ENCODE data around the gene PPIB.
A peak's percentile ranks its signal among the peaks of the same experiment; 100 is the strongest.

PPIB gene

DNA sequence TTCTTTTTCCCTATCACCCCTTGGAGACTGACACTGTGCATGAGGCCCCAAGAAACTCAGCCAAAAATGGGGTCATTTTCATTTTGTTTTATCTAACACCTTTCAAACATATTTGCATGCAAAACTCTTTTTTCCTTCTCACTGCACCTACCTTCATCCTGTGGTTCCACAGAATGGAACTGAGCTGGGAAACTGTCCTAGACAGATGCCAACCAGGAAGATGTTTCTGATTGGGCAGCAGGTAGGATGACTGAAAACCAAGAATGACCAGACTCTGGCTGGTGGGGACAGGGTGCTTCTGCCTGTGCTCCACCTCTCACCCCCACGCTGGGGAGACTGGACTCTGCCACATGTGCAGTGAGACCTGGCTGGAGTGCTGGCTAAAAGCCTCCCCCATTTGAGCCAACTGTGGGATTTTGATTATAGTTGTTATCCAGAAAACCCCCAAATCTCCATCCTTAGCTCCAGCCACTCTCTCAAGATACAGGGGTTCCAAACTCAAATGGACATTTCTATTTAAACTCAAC, 5.2 kb downstream of the PPIB start:
- DNase-seq, result no peak

DNA sequence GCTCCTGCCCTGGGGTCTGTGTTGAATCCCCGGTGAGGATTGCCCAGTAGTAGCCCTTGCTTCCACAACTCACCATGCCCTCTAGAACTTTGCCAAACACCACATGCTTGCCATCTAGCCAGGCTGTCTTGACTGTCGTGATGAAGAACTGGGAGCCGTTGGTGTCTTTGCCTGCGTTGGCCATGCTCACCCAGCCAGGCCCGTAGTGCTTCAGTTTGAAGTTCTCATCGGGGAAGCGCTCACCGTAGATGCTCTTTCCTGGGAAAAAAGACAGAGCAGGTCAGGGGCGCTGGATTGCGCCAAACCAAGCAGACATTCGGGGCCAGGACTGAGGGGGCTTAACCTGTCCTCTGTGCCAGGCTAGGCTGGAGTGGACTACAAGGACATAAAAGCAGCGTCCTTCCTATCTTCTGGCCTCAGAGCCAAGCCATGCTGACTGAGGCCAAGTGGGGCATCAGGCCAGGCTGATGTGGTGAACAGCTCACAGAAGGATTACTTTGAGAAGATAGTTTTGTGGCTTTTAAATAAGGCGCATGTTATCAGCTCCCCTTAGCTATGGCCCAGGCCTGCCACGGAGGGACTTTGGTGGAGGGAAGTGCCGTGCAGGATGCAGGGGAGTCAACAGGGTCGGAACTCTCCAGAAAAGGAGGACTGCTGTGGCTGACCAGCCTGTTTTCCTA, 6.0 kb downstream of the PPIB start:
- DNase-seq, result no peak

GRCh38 chr15:64155802-64156651, 6.8 kb downstream of the PPIB start:
- DNase-seq, result no peak

- DNase-seq, result peak; percentile 81 to 92
Measured at GRCh38 chr15:64153480-64154367, 9.1 kb downstream of the PPIB start.

DNA sequence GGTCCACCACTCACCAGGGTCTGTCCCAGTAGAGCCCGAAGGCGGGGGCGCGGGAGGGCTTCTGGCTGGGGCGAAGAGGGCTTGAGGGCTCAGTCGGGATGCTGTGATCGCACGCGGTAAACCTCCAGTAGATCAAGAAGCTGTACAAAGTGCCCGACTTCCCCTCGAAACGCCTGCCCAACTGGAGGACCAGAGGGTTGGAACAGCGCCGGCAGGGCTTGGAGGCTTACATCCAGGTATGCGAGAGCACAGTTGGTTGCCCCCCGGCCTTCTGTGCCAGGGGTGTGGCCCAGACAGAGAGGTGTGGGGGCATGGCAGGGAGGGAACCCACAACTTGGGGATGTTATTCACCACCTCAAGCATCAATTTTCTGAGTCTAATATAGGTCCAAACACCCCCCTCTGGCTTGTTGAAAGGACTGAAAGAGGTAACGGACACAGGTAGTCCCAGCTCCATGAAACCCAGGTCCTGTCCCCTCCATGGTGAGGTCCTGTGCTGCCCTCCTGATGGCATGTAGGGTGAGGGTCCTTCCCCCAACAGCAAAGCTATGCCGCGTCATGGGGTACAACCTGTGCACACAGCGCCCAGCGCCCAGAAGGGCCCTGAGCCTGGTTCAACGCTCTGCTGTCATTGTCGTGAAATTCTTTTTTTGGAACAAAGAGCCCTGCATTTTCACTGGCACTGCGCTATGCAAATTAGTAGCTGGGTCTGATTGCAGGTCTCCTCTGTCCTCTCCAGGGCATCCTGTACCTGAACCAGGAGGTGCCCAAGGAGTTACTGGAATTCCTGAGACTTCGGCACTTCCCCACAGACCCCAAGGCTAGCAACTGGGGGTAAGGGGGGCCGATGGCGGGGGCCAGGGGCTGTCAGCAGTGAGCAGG, 10.1 kb downstream of the PPIB start:
- DNase-seq, result peak in 1 of 2 donors; percentile 34

- no peak for DNase-seq
Measured at GRCh38 chr15:64151727-64152506, 10.9 kb downstream of the PPIB start, which contains the start of gene SNX22. Gene SNX22 (plus strand): TSS chr15:64151731. CDS start chr15:64151776, 45 bp downstream.

- peak in 1 of 2 donors; percentile 30 for DNase-seq
Measured at GRCh38 chr15:64149893-64150578, 12.8 kb downstream of the PPIB start.

GRCh38 chr15:64149424-64149823, 13.4 kb downstream of the PPIB start:
- DNase-seq, result no peak

- DNase-seq, result no peak
Measured at GRCh38 chr15:64148581-64148980, 14.2 kb downstream of the PPIB start.

DNA sequence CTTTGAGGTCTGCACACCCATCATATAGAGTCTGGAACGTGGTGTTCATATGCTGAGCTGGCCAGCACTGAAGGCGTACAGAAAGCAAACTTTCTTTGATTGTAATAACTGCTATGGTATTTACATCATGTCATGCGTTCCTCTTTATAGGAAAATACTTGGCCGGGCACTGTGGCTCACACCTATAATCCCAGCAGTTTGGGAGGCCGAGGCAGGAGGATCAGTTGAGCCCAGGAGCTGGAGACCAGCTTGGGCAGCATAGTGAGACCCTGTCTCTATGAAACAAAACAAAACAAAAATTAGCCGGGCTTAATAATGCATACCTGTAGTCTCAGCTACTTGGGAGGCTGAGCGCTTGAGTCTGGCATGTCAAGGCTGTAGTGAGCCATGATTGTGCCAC, 14.7 kb downstream of the PPIB start:
- no peak for DNase-seq

GRCh38 chr15:64146885-64147681, 15.7 kb downstream of the PPIB start:
- peak in 1 of 2 donors; percentile 45 for DNase-seq

DNA sequence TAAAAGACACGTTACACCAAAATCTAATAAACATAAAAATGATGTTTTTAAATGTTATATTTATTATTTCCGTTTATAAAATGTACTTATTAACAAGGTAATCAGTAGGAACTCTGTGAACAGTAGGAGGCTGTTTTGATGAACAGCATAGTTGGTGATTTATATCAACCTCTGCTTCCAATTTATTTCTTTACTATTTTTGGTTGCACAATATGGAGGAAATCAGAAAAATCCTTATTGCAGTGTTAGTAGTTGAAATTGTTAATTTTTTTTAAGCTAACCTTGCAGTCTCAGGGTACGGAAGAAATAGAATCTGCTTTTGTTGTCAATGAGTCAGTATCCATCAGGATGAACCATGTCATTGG, 16.3 kb downstream of the PPIB start:
- no peak for DNase-seq

- no peak for DNase-seq
Measured at GRCh38 chr15:64146041-64146440, 16.8 kb downstream of the PPIB start.

- no peak for DNase-seq
Measured at GRCh38 chr15:64144565-64145281, 18.1 kb downstream of the PPIB start.

GRCh38 chr15:64144192-64144564, 18.6 kb downstream of the PPIB start:
- no peak for DNase-seq

- no peak for DNase-seq
Measured at GRCh38 chr15:64143276-64143675, 19.5 kb downstream of the PPIB start.

GRCh38 chr15:64141798-64142512, 20.9 kb downstream of the PPIB start:
- DNase-seq, result peak in 1 of 2 donors; percentile 50

- DNase-seq, result no peak
Measured at GRCh38 chr15:64138331-64138941, 24.4 kb downstream of the PPIB start.
